Activated CD4-positive, alpha-beta T cell treated with anti-CD3 and anti-CD28 coated beads, Interleukin-2, Interleukin-4, amounts not matched to agents 100 ng/mL and 50 ng/mL, durations not matched to agents 16 hours and 8 hours (primary cell): ENCODE data around the gene SLC39A11.
"Not testable (repeated sequence)": the region's sequence is repeated elsewhere in the genome, so short reads cannot be mapped to it uniquely, and the experiment has no call there.

Experiments
- DNase-seq: peaks from one replicate; pipeline ENCODE4 v3.0.0-alpha.2; 2020; ENCODE audit warnings: low spot score

Gene SLC39A11

DNA sequence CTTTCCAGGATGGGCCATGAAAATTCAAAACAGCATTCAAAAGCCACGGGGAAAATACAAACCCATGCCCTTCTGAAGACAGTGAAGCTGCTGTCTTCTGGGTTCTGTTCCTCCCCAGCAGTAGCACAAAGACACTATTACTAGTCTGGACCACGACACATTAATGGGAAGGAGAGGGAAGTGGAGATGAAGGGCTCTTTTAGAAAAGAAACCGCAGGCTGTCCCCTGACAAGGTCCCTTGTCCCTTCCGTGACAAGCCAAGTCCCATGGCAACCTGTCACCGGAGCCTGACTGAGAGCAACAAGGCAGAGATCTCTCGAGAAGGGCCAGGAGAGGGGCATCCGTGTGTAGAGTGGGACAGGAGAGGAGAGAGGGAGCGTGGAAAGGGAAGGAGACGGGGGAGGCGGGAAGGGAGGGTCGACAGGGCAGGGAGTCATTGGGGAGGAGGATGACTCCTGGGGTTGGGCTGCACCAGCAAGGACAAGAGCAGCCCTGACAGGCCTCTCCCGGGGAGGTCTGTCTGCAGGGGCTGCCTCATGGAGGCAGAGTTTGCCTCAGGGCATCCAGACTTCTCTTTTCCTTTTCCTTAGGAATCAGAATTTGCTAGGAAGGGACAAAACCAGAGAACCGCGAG, 436.2 kb downstream of the SLC39A11 start:
- no peak for DNase-seq

DNA sequence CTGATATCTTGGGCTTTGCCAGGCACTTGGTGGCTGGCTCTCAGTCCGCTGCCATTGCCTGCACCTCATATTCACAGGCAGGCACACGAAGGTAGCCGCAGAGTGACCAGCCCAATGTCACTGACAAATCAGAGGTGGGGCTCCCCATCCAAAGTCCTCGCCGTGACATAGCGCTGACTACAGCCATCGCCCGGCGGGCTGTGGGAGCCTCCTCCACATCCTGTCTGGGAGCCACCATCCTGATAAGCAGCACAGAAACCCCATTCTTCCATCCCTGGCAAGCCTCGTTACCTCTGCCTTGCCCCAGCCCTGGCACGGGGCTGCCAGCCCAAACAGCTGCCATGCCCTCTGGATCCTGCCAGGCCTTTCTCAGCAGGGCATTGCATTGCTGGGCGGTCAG, 437.8 kb downstream of the SLC39A11 start:
- DNase-seq: no peak

DNA sequence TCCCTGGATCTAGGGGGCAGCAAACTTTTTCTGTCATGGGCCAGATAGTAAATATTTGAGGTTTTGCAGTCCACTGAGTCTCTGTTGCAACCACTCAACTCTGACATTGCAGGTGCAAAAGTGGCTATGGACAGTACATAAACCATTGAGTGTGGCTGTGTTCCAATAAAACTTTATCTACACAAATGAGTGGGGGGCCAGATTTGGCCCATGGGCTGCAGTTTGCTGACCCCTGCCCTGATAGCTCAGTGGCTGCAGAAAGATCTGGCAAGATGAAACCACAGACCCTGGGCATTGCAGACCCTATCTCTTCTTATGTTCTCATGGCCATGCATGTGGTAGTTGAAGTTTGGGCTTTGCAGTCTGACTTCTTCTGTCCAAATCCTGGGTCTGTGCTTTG, 440.5 kb downstream of the SLC39A11 start:
- DNase-seq: no peak

GRCh38 chr17:72648702-72649101, 443.8 kb downstream of the SLC39A11 start:
- no peak for DNase-seq

DNA sequence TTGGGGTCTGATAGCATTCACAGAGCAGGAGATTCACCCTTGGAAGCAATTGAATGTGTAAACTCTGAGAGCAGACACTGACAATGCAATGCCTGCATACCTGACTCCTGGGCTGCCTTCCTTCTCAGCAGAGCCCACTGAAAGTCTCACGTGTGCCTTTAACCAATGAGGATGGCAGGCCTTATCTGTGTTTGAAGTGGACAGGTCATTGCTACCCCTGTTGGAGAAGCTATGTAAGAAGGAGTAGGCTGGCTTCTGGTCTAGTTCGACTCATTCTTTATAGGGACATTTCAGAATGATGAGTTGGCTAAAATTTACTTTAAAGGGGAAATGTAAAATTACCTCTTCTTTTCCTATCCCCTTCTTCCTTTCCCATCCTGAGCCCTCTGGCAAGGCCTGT, 446.3 kb downstream of the SLC39A11 start:
- no peak for DNase-seq

DNA sequence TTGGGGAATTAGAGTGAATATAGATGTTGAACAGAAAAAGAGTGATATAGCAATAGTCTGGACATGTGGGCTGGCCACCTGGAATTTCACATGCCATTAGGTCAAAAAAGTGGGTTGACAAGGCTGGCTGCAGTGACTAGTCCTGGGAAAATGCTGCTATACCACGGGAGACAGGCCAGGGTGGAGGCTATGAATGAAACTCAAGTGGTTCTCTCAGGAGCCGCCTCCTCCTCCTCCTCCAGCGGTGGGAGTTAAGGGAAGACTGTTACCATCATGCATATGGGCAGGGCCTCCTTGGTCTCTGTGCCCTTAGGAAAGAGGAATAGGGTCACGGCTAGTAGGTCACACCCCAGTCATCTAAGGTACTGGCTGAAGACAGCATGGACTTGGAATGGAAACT, 448.0 kb downstream of the SLC39A11 start:
- DNase-seq: no peak

DNA sequence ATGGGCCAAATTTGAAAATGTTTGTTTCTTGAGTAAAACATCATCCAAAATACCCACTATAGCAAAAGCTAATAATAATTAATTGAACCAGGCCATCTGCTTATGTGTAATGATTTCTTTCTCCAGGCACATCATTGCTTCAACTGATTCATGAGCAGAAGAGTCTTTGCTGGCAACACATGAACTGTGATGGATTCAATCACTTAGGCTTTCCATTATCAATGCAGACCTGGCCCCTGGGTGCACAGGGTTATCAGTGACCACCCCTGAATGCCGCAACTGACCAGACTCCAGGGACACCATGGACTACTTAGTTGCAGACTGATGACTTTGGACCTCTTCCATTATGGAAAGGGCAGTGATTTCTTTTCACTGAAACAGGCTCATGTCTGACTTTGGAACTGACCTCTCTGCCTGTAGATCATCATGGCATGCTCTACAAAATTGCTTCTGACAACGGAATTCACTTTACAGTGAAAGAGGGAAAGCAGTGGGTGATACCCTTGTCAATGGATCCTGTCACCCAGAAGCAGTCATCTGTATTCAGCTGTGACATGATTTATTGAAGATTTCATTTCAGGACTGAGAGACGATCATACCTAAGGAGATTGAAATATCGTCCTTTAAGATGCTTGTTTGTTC, 448.8 kb downstream of the SLC39A11 start:
- no peak for DNase-seq

- no peak for DNase-seq
Observed at GRCh38 chr17:72642720-72643119, 449.8 kb downstream of the SLC39A11 start.

DNA sequence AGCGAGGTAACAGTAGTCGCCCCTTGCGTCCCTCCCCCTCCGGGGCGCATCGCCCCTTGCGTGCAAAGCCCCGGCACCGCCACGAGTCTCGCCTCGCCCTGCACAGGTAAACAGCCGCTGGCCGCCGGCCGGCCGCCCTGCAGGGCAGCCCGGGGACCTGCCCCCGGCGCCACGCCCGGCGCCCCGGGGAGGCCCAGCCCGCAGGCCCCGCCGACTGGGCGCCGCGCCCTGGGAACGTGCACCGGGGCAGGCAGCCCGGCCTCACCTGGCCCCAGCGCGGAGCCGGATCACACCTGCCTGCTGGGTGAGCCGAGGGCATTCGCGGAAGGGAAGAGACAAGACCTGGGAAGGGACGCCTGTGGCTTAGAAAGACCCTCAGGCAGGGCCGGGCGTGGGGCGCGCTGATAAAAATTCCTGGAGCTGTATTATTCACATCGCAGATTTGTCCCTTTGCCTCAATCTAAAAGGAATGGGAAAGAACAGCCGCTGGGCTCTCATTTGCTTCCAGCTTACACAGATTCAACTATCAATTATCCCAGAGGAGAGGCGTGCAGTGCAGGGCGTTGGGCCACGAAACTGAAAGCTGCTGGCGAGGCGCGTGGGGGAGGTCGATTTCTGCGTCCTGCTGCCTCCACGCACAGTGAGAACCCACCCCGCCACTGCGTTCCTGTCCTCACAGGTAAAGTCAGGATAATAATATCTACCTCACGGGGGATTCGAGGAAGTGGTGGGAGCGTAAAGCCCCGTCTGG, 451.9 kb downstream of the SLC39A11 start:
- DNase-seq: no peak

DNA sequence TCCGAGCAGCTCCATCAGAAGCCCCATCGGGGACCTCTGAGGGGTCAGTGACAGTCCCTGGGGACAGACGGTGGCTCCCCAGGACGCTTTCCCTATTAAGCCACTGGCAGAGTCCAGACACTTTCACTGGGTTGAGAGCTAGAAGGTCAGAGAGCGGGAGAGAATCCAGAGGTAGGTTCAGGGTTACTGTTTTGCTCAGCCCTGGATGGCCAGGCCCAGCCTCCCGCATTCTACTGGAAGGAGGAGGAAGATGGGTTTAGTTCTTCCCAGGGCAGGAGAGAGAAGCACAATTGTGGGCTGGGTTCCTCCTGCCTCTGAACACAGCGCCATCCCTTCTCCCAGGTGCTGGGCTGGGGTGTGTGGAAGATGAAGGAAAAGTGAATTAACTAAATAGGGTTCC, 452.8 kb downstream of the SLC39A11 start:
- DNase-seq: no peak

GRCh38 chr17:72638932-72639331, 453.6 kb downstream of the SLC39A11 start:
- DNase-seq: not testable (repeated sequence)

- DNase-seq: no peak
Observed at GRCh38 chr17:72635034-72635635, 457.4 kb downstream of the SLC39A11 start.

DNA sequence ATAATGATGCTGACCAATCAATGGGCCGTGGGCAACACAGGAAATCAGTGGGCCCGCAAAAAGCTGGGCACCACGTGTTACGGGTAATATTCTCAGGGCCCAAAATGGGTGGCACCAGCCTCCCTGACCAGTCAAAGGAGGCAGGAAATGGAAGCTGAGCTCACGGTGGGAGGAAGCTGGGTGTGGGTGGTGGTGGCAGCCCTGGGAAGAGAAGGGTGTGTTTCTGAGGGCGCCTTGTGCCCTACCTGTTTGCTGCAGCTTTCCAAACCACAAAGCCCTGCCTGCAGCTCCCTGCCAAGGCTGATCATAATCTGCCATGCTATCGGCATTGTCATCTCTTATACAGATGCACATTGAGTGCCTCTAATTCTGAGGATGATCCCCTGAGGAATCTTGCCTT, 457.9 kb downstream of the SLC39A11 start:
- peak; percentile 13 for DNase-seq

DNA sequence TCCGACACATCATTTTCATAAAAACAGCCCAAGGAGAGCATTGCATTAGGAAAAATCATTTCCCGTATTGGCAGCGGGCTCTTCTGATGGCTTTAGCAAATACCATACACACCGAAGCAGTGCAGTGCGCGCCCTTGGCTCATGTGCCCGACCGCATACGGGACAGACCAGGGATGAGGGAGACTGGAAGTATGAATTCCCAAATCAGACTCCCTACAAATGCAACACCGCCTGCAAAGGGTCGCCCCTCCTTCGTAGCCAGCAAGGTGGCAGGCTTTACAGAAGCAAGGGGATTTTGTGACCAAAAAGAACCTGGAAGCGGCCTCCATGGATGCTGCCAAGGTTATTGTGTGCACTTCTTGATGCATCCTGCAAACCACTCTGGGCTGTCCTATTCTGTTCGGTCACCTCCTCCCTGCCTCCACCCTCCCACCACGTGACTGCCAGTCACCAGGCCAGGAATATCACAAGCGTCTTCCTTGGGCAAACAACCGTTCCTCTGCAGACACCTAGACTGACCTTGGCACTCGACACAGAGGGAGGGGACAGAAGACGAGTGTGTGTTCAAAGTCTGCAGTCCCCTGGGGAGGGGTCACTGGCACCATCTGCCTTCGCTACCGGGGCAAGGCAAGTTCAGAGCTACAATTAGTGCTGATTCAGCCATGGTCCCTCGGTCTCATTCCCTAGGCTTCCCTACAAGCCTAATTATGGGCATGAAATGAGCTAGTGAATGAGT, 460.4 kb downstream of the SLC39A11 start:
- DNase-seq: no peak

DNA sequence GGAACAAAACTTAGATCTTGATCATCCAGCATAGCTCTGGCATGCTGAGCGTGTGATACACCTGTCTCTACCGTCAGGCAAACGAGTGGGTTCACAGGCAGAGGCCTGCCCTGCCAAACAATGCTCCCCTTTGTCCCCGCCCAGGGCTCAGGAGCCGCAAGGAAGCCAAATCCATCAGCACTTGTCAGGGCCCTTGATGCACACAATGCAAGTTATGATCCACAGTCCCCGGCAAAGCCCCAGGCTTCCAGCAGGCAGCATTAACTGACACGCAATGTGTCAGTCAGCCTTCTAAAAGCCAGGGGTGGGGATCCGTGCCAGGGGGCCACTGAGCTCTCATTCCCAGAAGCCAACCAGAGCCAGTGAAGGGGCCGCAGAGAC, 460.9 kb downstream of the SLC39A11 start:
- DNase-seq: no peak

- no peak for DNase-seq
Observed at GRCh38 chr17:72624652-72625051, 467.8 kb downstream of the SLC39A11 start.

DNA sequence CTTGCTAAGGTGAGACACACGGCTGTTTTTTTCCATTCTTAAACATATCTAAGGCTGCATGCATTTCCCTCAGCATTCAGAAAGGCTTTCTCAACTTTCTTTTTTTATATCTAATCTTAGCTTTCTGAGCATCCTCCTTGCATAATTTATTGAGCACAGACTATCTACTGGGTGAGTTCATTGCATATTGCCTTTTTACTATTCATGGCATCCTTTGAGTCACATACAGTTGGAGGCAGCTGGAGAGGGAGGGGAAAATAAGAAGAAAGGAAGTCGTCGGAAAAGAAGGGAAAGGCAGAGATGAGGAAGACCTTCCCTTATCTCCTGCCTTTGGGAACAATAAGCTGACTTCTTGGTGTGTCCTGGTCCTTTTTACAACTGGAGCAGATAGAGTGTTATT, 468.3 kb downstream of the SLC39A11 start:
- no peak for DNase-seq

- no peak for DNase-seq
Observed at GRCh38 chr17:72622661-72623433, 469.6 kb downstream of the SLC39A11 start.

GRCh38 chr17:72619976-72620650, 472.4 kb downstream of the SLC39A11 start:
- no peak for DNase-seq

GRCh38 chr17:72618001-72618509, 474.4 kb downstream of the SLC39A11 start:
- DNase-seq: no peak

GRCh38 chr17:72617557-72617956, 474.9 kb downstream of the SLC39A11 start:
- no peak for DNase-seq
